CD4-positive, alpha-beta T cell treated with Interleukin-21 for 1 hour (primary cell): ENCODE data around the gene MRPL42.
"Not testable (repeated sequence)": the region's sequence is repeated elsewhere in the genome, so short reads cannot be mapped to it uniquely, and the experiment has no call there.

Experiments used
- DNase-seq: peaks from one replicate; pipeline ENCODE4 v3.0.0-alpha.2; 2020

Gene MRPL42

DNA sequence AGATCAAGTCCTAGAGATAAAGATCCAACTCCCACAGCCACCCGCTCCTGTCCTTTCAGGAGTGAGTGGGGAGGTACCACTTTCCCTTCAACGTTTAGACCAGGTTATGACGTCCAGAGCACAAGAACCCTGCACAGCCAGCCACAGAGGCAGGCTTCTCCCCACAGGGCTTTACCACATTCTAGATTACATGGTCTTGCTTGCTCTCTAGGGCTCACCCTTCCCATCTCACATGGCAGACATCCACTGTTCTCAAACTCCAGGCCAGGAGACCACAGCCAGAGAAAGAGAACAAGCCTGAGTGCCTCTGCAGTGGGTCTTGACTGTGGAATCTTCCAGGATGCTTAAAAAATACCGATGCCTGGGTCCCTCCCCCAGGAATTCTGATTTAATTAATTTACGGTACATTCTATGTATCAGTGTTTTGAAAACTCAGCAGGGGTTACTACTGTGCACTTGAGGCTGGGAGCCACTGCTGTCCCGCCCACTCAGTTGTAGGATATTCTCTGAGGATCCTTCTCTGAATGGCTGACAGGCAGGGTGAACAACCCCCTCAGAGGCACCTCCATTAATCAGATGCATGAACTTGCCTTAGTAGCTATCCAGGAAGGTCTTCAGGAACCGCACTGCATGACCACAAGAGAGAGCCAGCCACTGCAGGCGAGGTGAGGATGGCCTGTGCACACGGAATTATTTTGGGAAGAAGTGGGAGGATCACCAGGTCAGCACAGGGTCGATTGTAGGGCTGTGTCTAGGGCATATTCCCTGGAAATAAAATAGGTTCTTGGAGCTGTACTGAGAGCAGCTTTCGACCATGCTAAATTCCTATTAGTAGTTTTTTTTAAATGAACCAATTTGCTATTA, 83.7 kb downstream of the MRPL42 start:
- no peak for DNase-seq

DNA sequence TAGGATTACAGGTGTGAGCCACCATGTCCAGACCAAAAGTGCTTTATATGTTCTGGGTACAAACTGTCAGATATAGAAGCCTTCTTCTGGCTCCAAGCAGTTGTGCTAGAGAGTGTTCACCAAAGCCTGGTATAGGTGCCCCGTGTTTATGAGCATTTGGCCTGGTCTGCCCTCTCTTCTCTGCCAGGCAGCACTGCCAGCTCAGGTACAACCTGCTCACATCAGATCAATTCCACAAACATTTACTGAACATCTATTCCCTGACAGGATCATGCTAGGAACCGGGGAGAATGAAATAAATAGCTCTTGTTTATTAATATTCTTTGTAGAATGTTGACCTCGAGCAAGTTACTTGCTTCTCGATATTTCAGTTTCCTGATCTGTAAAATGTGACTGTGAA, 85.1 kb downstream of the MRPL42 start:
- no peak for DNase-seq

DNA sequence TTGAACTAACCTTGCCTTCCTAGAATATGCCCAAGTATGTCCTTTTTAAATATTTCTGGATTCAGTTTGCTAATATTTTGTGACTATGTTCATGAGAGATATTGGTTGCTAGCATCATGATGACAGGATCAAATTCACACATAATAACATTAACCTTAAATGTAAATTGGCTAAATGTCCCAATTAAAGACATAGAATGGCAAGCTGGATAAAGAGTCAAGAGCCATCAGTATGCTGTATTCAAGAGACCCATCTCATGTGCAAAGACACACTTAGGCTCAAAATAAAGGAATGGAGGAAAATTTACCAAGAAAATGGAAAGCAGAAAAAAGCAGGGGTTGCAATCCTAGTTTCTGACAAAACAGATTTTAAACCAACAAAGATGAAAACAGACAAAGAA, 90.6 kb downstream of the MRPL42 start:
- not testable (repeated sequence) for DNase-seq

DNA sequence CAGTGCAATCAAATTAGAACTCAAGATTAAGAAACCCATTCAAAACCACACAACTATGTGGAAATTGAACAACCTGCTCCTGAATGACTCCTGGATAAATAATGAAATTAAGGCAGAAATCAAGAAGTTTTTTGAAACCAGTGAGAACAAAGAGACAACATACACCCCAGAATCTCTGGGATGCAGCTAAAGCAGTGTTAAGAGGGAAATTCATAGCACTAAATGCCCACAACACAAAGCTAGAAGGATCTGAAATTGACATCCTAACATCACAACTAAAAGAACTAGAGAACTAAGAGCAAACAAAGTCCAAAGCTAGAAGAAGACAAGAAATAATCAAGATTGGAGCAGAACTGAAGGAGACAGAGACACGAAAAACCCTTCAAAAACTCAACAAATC, 91.4 kb downstream of the MRPL42 start:
- DNase-seq: not testable (repeated sequence)

DNA sequence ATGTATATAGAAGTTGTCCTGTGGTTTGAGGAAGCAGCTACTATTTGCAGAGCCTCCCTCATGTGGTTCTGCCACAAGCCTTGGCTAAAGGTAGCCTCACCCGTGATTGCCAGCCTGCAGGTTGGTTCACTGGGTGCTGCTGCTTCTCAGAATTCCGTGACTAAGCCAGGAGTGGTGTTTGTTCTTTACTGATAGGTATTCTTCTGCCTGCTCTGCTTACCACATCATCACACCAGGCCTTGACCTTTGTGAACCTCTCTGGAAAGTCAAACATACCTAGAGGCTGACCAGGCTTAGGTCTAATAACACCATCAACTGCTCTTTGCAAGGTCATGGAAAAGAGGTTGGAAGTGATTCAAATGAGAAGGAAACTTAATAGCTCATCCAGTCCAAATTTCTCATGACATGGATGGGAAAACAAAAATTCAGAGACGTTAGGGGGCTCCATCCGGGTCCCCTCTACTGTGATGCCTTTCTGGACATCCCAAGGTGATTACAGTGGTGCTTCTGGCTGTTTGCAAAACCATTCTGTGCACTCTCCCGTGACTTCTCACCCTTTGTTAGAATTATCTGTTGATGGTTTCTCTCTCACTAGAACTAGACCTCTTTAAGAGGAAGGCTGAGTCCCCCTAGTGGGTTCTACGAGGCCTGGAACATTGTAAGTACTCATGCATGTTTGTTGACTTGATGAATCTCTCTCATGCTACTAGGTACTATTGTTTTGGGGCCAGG, 96.7 kb downstream of the MRPL42 start:
- no peak for DNase-seq

DNA sequence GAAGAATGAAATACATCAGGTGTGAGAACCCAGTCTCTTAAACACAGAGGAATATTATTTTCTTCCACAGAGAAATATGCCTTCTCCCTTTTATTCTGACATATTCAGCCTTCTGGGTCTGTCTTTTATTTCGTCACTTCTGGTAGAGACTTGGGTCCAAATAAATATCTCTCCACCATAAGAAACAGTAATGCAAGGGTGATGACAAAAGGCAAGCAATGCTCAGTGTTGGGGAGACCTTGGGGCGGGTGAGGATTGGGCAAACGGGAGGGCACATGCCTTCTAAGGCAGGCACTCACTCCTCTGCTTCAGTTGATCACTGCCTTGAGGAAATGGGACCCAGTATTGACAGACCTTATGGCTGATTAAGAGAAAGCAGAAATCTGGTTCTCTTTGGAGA, 98.4 kb downstream of the MRPL42 start:
- no peak for DNase-seq
